Suprapubic skin (tissue), 3 donors: Measurements from ENCODE around the gene USF1.

ENCODE experiments used
- POLR2A ChIP-seq, 2 donors: fragments of 450-650 bp; IDR thresholded peaks; one replicate each; pipeline ENCODE4 v1.6.1; 2017; ENCODE audit warnings: antibody characterized with exemption in 2 of 2, mild to moderate bottlenecking in 2 of 2, moderate library complexity in 2 of 2
- TF ChIP-seq, protein P1 (sequence below), 2 donors: fragments of 200-600 bp in 1 of 2; fragments of 450-650 bp in 1 of 2; sonication (generic) in 1 of 2; IDR thresholded peaks; one replicate each; pipeline ENCODE4 v1.5.1; 2016 to 2019; ENCODE audit warnings: antibody characterized with exemption in 2 of 2, mild to moderate bottlenecking in 1 of 2, moderate library complexity in 1 of 2

- TF ChIP-seq, protein P1, sequence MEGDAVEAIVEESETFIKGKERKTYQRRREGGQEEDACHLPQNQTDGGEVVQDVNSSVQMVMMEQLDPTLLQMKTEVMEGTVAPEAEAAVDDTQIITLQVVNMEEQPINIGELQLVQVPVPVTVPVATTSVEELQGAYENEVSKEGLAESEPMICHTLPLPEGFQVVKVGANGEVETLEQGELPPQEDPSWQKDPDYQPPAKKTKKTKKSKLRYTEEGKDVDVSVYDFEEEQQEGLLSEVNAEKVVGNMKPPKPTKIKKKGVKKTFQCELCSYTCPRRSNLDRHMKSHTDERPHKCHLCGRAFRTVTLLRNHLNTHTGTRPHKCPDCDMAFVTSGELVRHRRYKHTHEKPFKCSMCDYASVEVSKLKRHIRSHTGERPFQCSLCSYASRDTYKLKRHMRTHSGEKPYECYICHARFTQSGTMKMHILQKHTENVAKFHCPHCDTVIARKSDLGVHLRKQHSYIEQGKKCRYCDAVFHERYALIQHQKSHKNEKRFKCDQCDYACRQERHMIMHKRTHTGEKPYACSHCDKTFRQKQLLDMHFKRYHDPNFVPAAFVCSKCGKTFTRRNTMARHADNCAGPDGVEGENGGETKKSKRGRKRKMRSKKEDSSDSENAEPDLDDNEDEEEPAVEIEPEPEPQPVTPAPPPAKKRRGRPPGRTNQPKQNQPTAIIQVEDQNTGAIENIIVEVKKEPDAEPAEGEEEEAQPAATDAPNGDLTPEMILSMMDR (IDR thresholded peaks at IDR 0.05) = no peak
- TF ChIP-seq POLR2A (IDR thresholded peaks at IDR 0.05) = no peak
These were observed 6.2 kb downstream of the USF1 start for GRCh38 chr1:161039546-161039945.
